ENCODE measurements around the gene FAM163A.
"Not testable (repeated sequence)": the region's sequence is repeated elsewhere in the genome, so short reads cannot be mapped to it uniquely, and the experiment has no call there.

FAM163A gene

GRCh38 chr1:179831225-179831624, 88.1 kb downstream of the FAM163A start:
- no peak overlapping the region for H3K4me3 ChIP-seq (ENCODE audit: control insufficient read depth, low read depth, low read length)
- no peak for DNase-seq (ENCODE audit: low read depth)
- no peak for TF ChIP-seq CTCF (conservative IDR thresholded peaks at IDR 0.05; ENCODE audit: control insufficient read depth, insufficient read depth, low read depth, low read length)

DNA sequence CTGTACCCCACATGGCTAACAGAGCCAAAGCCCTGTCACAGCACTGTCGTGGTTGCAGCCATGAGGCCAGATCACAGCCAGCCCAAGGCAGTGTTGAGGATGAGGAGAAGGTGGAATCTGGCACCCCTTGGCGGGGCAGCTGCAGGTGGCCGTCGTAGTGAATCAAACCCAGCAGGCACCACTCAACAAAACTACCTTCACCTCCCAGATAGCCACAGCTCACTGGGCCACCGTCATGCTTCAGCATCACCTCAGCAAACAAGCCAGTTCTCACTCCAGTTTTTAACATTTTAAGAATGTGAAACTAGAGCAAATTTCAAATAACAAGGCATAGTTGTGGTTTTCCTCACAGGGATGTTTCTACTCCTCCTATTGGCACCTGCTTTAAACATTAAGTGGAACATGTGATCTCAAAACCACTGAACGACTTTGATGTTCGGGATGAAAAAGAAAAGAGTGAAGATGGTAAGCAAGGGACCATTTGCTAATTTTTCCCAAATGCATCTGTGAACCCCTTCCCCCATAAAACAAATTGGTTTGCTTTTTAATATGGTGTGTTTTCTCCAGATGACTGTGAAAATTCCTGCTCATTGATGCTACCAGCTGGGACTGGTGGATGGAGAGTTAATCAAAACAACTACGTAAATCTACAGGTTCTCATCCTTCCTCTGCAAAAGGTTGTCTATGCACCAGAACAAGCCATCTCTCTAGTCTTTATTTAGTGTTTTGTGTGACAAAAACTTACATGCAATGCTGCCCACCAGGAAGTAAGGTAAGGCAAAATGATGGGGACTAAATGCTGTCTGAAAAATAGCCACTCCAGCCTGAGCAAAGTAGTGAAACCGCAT, 89.0 kb downstream of the FAM163A start:
- no peak for TF ChIP-seq CTCF (conservative IDR thresholded peaks at IDR 0.05; ENCODE audit: control insufficient read depth, insufficient read depth, low read depth, low read length)
- H3K4me3 ChIP-seq (ENCODE audit: control insufficient read depth, low read depth, low read length): no peak overlapping the region
- no peak for DNase-seq (ENCODE audit: low read depth)

- not testable (repeated sequence) for H3K4me3 ChIP-seq (ENCODE audit: control insufficient read depth, low read depth, low read length); DNase-seq (ENCODE audit: low read depth)
Measured at GRCh38 chr1:179836686-179837445, 93.8 kb downstream of the FAM163A start.

DNA sequence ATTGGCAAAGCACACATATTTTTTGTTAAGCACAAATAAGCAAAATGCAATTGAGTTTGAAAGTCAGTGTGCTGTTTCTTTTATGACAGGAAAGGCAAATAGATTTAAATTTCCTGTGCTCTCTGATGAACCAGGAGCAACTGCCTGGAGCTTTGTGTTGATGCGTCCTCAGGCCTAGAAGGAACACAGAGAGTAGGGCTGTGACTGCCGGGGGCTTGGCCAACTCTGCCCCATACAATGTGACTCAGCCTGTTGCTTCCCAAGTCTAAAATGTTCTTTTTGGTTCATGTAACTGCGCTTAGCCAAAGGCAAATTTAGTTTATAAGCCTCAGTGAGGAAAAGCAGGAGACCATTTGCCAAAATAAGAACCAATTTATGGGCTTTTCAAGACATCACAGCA, 97.0 kb downstream of the FAM163A start:
- TF ChIP-seq CTCF (conservative IDR thresholded peaks at IDR 0.05; ENCODE audit: control insufficient read depth, insufficient read depth, low read depth, low read length): no peak
- no peak for DNase-seq (ENCODE audit: low read depth)
- H3K4me3 ChIP-seq (ENCODE audit: control insufficient read depth, low read depth, low read length): no peak overlapping the region

- DNase-seq (ENCODE audit: low read depth): no peak
- no peak overlapping the region for H3K4me3 ChIP-seq (ENCODE audit: control insufficient read depth, low read depth, low read length)
- TF ChIP-seq CTCF (conservative IDR thresholded peaks at IDR 0.05; ENCODE audit: control insufficient read depth, insufficient read depth, low read depth, low read length): no peak
Measured at GRCh38 chr1:179848233-179848632, 105.1 kb downstream of the FAM163A start.

GRCh38 chr1:179853102-179853501, 110.0 kb downstream of the FAM163A start:
- H3K4me3 ChIP-seq (ENCODE audit: control insufficient read depth, low read depth, low read length): no peak overlapping the region
- TF ChIP-seq CTCF (conservative IDR thresholded peaks at IDR 0.05; ENCODE audit: control insufficient read depth, insufficient read depth, low read depth, low read length): no peak
- no peak for DNase-seq (ENCODE audit: low read depth)

DNA sequence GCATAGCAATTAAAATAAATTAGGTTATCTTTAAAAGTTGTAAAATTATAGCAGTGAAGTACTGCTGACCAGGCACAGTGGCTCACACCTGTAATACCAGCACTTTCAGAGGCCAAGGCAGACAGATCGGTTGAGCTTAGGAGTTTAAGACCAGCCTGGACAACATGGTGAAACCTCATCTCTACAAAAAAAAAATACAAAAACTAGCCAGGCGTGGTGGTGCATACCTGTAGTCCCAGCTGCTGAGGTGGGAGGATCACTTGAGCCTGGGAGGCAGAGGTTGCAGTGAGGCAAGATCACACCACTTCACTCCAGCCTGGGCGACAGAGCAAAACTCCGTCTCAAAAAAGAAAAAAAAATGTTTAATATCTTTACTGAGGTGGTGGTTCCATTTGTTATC, 112.7 kb downstream of the FAM163A start:
- not testable (repeated sequence) for DNase-seq (ENCODE audit: low read depth); H3K4me3 ChIP-seq (ENCODE audit: control insufficient read depth, low read depth, low read length)
